H1 (cell line): ENCODE results near the gene SLC22A9. TPM values are rescaled to one million over a fixed set of nuclear protein-coding genes. Genes with fewer than 3 reads are reported as not detected.

ENCODE experiments used
- CTCF ChIA-PET: fragments of 300-600 bp; sonication (Branson Sonifier 250); formaldehyde crosslinking; loops from one replicate; lab custom pipeline; 2021; ENCODE audit not compliant: partially characterized antibody; lab: Charles Lee
- POLR2A ChIA-PET: fragments of 300-600 bp; sonication (Branson Sonifier 250); formaldehyde crosslinking; loops from one replicate; lab custom pipeline; 2021; ENCODE audit warnings: inconsistent platforms; ENCODE audit not compliant: partially characterized antibody; lab: Charles Lee
- DNase-seq, 2 experiments: peaks; one replicate each; pipeline versions ENCODE4 v3.0.0 to v3.0.0-alpha.2; 2010 to 2022; ENCODE audit warnings: low spot score in 2 of 2, low read depth in 1 of 2, mixed read lengths in 1 of 2
- FAIRE-seq: peaks from 2 replicates; lab custom pipeline; 2011; peaks lifted over from hg19 to GRCh38; lab: Jason Lieb, UNC
- H2AFZ ChIP-seq: 2 replicates; pipeline ENCODE4 v1.8.1; 2012; ENCODE audit warnings: low read length, inconsistent platforms
- H2AK5ac ChIP-seq: 2 replicates; pipeline ENCODE4 v1.6.1; 2013; ENCODE audit warnings: low read depth, low read length
- H2BK120ac ChIP-seq: replicated peaks from 2 replicates; pipeline ENCODE3; 2013; ENCODE audit warnings: low read depth, low read length, inconsistent platforms
- H2BK12ac ChIP-seq: 2 replicates; pipeline ENCODE4 v1.6.1; 2013; ENCODE audit warnings: low read depth, low read length
- H2BK15ac ChIP-seq: 2 replicates; pipeline ENCODE4 v1.6.1; 2013; ENCODE audit warnings: low read length
- H2BK20ac ChIP-seq: 2 replicates; pipeline ENCODE4 v1.6.1; 2013; ENCODE audit warnings: low read length
- H2BK5ac ChIP-seq: 2 replicates; pipeline ENCODE4 v1.6.1; 2013; ENCODE audit warnings: low read depth, low read length
- H3K14ac ChIP-seq: 2 replicates; pipeline ENCODE4 v1.6.1; 2013; ENCODE audit warnings: inconsistent platforms; ENCODE audit not compliant: insufficient read length
- H3K18ac ChIP-seq: 2 replicates; pipeline ENCODE4 v1.6.1; 2013; ENCODE audit warnings: low read length; ENCODE audit errors: extremely low read depth
- H3K23ac ChIP-seq: 2 replicates; pipeline ENCODE4 v1.6.1; 2013; ENCODE audit warnings: inconsistent platforms; ENCODE audit not compliant: insufficient read length
- H3K23me2 ChIP-seq: 2 replicates; pipeline ENCODE4 v1.6.1; 2013; ENCODE audit warnings: low read depth, low read length
- H3K27ac ChIP-seq: 2 replicates; pipeline ENCODE4 v1.6.1; 2011; ENCODE audit warnings: low read depth, low read length, inconsistent platforms
- H3K27me3 ChIP-seq, 4 experiments: replicated peaks in 1 of 4; 1 replicate in 1 of 4; 2 replicates in 3 of 4; pipeline versions ENCODE4 v1.6.1 to v1.8.1; 2011 to 2013; ENCODE audit warnings: low read length in 3 of 4, mild to moderate bottlenecking in 3 of 4, inconsistent platforms in 2 of 4, mixed read lengths in 2 of 4, moderate library complexity in 1 of 4; ENCODE audit not compliant: control insufficient read depth in 3 of 4, insufficient read depth in 3 of 4; ENCODE audit errors: extremely low read depth in 1 of 4
- H3K36me3 ChIP-seq, 4 experiments: 2 replicates each; pipeline versions ENCODE4 v1.6.1 to v1.8.1; 2011 to 2013; ENCODE audit warnings: mild to moderate bottlenecking in 4 of 4, low read length in 3 of 4, moderate library complexity in 2 of 4, control low read depth in 1 of 4, inconsistent platforms in 1 of 4; ENCODE audit not compliant: insufficient read depth in 4 of 4, control insufficient read depth in 2 of 4
- H3K4ac ChIP-seq: replicated peaks from 2 replicates; pipeline ENCODE3; 2013; ENCODE audit warnings: low read length, low read depth, mixed read lengths, inconsistent platforms; ENCODE audit not compliant: insufficient read length
- H3K4me1 ChIP-seq, 4 experiments: replicated peaks in 1 of 4; 1 replicate in 1 of 4; 2 replicates in 3 of 4; pipeline versions ENCODE4 v1.6.1 to v1.8.1; 2011 to 2013; ENCODE audit warnings: low read length in 3 of 4, inconsistent platforms in 2 of 4, mixed read lengths in 1 of 4; ENCODE audit not compliant: insufficient read depth in 4 of 4, control insufficient read depth in 3 of 4
- H3K4me2 ChIP-seq, 2 experiments: 2 replicates each; pipeline versions ENCODE4 v1.6.1 to v1.8.1; 2011 to 2013; ENCODE audit warnings: low read depth in 2 of 2, low read length in 2 of 2, control low read depth in 1 of 2, inconsistent platforms in 1 of 2, mild to moderate bottlenecking in 1 of 2; ENCODE audit not compliant: insufficient read depth in 1 of 2
- H3K4me3 ChIP-seq, 4 experiments: fragments of 200-600, 300-600 bp in 1 of 4; sonication (generic), shearing (Covaris generic), sonication (Bioruptor Twin) in 1 of 4; 2 replicates each; pipeline versions ENCODE4 v1.5.1 to v1.8.1; 2011 to 2016; ENCODE audit warnings: low read length in 4 of 4, low read depth in 3 of 4, control low read depth in 2 of 4, inconsistent platforms in 2 of 4, mild to moderate bottlenecking in 2 of 4, mixed read lengths in 1 of 4, moderate library complexity in 1 of 4; ENCODE audit not compliant: insufficient read depth in 2 of 4; ENCODE audit errors: extremely low read depth in 1 of 4
- H3K56ac ChIP-seq: replicated peaks from 2 replicates; pipeline ENCODE3; 2013; ENCODE audit warnings: low read depth, mild to moderate bottlenecking, mixed read lengths, low read length, inconsistent platforms; ENCODE audit not compliant: insufficient read length
- H3K79me1 ChIP-seq: 2 replicates; pipeline ENCODE4 v1.6.1; 2013; ENCODE audit warnings: low read depth, low read length, control low read depth
- H3K79me2 ChIP-seq, 2 experiments: 2 replicates each; pipeline versions ENCODE4 v1.6.1 to v1.8.1; 2012 to 2013; ENCODE audit warnings: low read length in 2 of 2, mild to moderate bottlenecking in 2 of 2, inconsistent platforms in 1 of 2; ENCODE audit not compliant: insufficient read depth in 2 of 2, control insufficient read depth in 1 of 2
- H3K9ac ChIP-seq, 4 experiments: replicated peaks in 1 of 4; 1 replicate in 1 of 4; 2 replicates in 3 of 4; pipeline versions ENCODE4 v1.6.1 to v1.8.1; 2011 to 2013; ENCODE audit warnings: low read depth in 3 of 4, low read length in 3 of 4, control low read depth in 2 of 4, mild to moderate bottlenecking in 2 of 4, moderate library complexity in 2 of 4, inconsistent platforms in 1 of 4; ENCODE audit errors: extremely low read depth in 1 of 4
- H3K9me3 ChIP-seq, 2 experiments: 2 replicates each; pipeline versions ENCODE4 v1.6.1 to v1.8.1; 2012 to 2013; ENCODE audit warnings: mild to moderate bottlenecking in 2 of 2, moderate library complexity in 2 of 2, control low read depth in 1 of 2, inconsistent platforms in 1 of 2, low read depth in 1 of 2, low read length in 1 of 2, mixed read lengths in 1 of 2; ENCODE audit not compliant: insufficient read depth in 2 of 2
- H4K20me1 ChIP-seq, 2 experiments: replicated peaks in 1 of 2; 2 replicates each; pipeline versions ENCODE3 to v1.8.1; 2011 to 2013; ENCODE audit warnings: inconsistent platforms in 2 of 2, low read length in 2 of 2, mild to moderate bottlenecking in 1 of 2; ENCODE audit not compliant: insufficient read depth in 2 of 2, control insufficient read depth in 1 of 2
- H4K5ac ChIP-seq: 2 replicates; pipeline ENCODE4 v1.6.1; 2013; ENCODE audit warnings: low read length, low read depth, mixed read lengths, inconsistent platforms; ENCODE audit not compliant: insufficient read length
- H4K8ac ChIP-seq: 2 replicates; pipeline ENCODE4 v1.8.0; 2013; ENCODE audit warnings: mild to moderate bottlenecking, moderate library complexity, low read length, inconsistent platforms; ENCODE audit not compliant: insufficient read depth; ENCODE audit errors: extremely low read depth
- H4K91ac ChIP-seq: replicated peaks from 2 replicates; pipeline ENCODE3; 2013; ENCODE audit warnings: low read length, mixed read lengths, inconsistent platforms; ENCODE audit not compliant: insufficient read length
- CBX5 ChIP-seq: fragments of 300-800, 300-1000 bp; sonication (generic); IDR thresholded peaks from 2 replicates; pipeline ENCODE4 v1.7.1; 2016; ENCODE audit warnings: antibody characterized with exemption, low read length, low read depth
- CHD1 ChIP-seq: IDR thresholded peaks from 2 replicates; pipeline ENCODE4 v1.6.1; 2012; ENCODE audit warnings: low read depth, low read length, improper control_type of control experiment
- E2F6 ChIP-seq: IDR thresholded peaks from 2 replicates; pipeline ENCODE4 v1.6.1; 2012; ENCODE audit warnings: inconsistent platforms
- GTF2F1 ChIP-seq: IDR thresholded peaks from 2 replicates; pipeline ENCODE4 v1.6.1; 2012; ENCODE audit warnings: low read depth, low read length, improper control_type of control experiment, borderline replicate concordance
- KDM1A ChIP-seq: fragments of 200-600, 300-600 bp; sonication (generic); IDR thresholded peaks from 2 replicates; pipeline ENCODE4 v1.7.1; 2016; ENCODE audit warnings: mild to moderate bottlenecking, low read length, borderline replicate concordance
- RFX5 ChIP-seq: IDR thresholded peaks from 2 replicates; pipeline ENCODE4 v1.6.1; 2011; ENCODE audit warnings: low read depth, low read length, improper control_type of control experiment, borderline replicate concordance
- SP2 ChIP-seq: IDR thresholded peaks from 2 replicates; pipeline ENCODE4 v1.6.1; 2012; ENCODE audit warnings: mild to moderate bottlenecking, low read length, inconsistent platforms
- USF2 ChIP-seq: IDR thresholded peaks from 2 replicates; pipeline ENCODE4 v1.6.1; 2011; ENCODE audit warnings: low read length, improper control_type of control experiment
- ZNF274 ChIP-seq: IDR thresholded peaks from 2 replicates; pipeline ENCODE4 v1.7.0; 2012; ENCODE audit warnings: low read length, borderline replicate concordance; ENCODE audit errors: extremely low read depth
- WGBS, 2 experiments: shearing (Covaris generic) in 1 of 2; methylation state at CpG; one replicate each; pipeline versions ENCODE4 v1.1.6 to v1.1.7; 2013 to 2015; ENCODE audit warnings: low lambda C conversion rate in 2 of 2, mixed read lengths in 2 of 2, inconsistent platforms in 1 of 2, low coverage in 1 of 2, missing lambda C conversion rate in 1 of 2; ENCODE audit not compliant: insufficient replicate concordance in 2 of 2, insufficient coverage in 1 of 2, insufficient read length in 1 of 2; ENCODE audit errors: extremely low coverage in 1 of 2, missing lambda C conversion rate in 1 of 2; 5-methylcytosine and 5-hydroxymethylcytosine counted together
- polyA plus RNA-seq, 7 experiments: library from polyadenylated mRNA; depleted of rRNA in 3 of 7; stranded (reverse) in 5 of 7; unstranded in 2 of 7; fragments of >200 nt in 5 of 7; fragments of 200-250 nt in 2 of 7; gene quantifications; 1 replicate in 5 of 7; 2 replicates in 1 of 7; 4 replicates in 1 of 7; pipeline versions ENCODE4 v1.2.1 to v1.2.3, GENCODE V29; 2011 to 2013; ENCODE audit warnings: missing spikeins in 2 of 7, mixed read lengths in 2 of 7
- total RNA-seq: library from RNA; stranded (reverse); fragmentation: NEBNext Ultra II Directional; extraction: Animal tissue kit (Norgen Biotek cat#: 25700); gene quantifications from 2 replicates; pipeline ENCODE4 v1.2.1, GENCODE V29; 2021
- TF ChIP-seq, protein P1 (sequence below): IDR thresholded peaks from 2 replicates; pipeline ENCODE4 v1.6.1; 2012; ENCODE audit warnings: low read length, inconsistent platforms

Gene SLC22A9
- total and polyA plus RNA-seq, 2 of the 8 experiments (the other 6 are each of a cell fraction or from before 2014, with no cell fraction given), result not detected

DNA sequence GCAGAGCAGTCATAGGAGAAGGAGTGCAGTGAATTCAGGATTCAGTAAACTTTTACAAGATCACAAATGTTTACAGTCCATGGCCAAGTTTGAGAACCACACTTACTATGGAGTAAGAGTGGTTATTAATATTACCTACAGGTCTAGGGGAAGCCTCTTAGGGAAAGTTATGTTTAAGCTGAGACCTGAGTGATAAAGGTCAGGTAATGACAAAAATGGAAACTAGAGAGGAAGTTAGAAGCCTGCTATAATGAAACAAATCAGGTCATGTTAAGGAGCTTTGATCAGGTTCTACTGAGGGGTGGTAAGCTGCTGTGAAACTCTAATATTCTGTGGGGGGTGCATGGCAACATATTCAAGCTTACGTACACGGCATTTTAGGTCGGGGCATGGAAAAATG is 32.5 kb upstream of the SLC22A9 start:
- Histone ChIP-seq H3K4me1 (no peaks in the 10 kb centered on the region), H3K4me2 (no peak overlapping the region), H3K79me2 (no peaks in the 10 kb centered on the region), H3K4ac (no peak overlapping the region), H3K9ac (no peak overlapping the region), H3K79me1 (no peaks in the 10 kb centered on the region), H2BK15ac (no peak overlapping the region), H4K20me1 (no peaks in the 10 kb centered on the region), H4K91ac (no peak overlapping the region), H3K27ac (no peak overlapping the region), H2AFZ (no peak overlapping the region), H3K23me2 (no peaks in the 10 kb centered on the region), H4K8ac (no peak overlapping the region), H2BK12ac (no peak overlapping the region), H3K27me3 (no peaks in the 10 kb centered on the region), H3K14ac (no peak overlapping the region), H4K5ac (no peak overlapping the region), H3K4me3 (no peak overlapping the region), H3K9me3 (peaks cover 4 to 8% of the 10 kb centered on the region in 2 experiments), H3K23ac (no peak overlapping the region), H2BK20ac (no peak overlapping the region), H3K36me3 (no peaks in the 10 kb centered on the region), H2BK120ac (no peak overlapping the region), H2BK5ac (no peak overlapping the region), H3K18ac (no peak overlapping the region), H3K56ac (no peak overlapping the region), H2AK5ac (no peak overlapping the region)
- FAIRE-seq, result no peak
- ChIA-PET POLR2A (no interaction called here), CTCF (no interaction called here)
- no peak for DNase-seq
- WGBS, 2 experiments, result 94% methylated on average over 3 of the region's 3 CpGs; no CpG with 5 or more reads in 1 of the 2 experiments
- TF ChIP-seq USF2 (no peak), KDM1A (no peak), SP2 (no peak), GTF2F1 (no peak), CBX5 (no peak), ZNF274 (no peak), CHD1 (no peak), RFX5 (no peak), E2F6 (no peak)
- TF ChIP-seq, protein P1, sequence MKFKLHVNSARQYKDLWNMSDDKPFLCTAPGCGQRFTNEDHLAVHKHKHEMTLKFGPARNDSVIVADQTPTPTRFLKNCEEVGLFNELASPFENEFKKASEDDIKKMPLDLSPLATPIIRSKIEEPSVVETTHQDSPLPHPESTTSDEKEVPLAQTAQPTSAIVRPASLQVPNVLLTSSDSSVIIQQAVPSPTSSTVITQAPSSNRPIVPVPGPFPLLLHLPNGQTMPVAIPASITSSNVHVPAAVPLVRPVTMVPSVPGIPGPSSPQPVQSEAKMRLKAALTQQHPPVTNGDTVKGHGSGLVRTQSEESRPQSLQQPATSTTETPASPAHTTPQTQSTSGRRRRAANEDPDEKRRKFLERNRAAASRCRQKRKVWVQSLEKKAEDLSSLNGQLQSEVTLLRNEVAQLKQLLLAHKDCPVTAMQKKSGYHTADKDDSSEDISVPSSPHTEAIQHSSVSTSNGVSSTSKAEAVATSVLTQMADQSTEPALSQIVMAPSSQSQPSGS, result no peak
